Stimulated activated naive B cell treated with anti-CD40 and anti-IgM and Interleukin-4, amounts not matched to agents 10 μg/mL and 1 μg/mL and 100 μg/mL, for 72 hours (primary cell): ENCODE data around the gene CLEC3A.

Source experiments
- ATAC-seq, 2 donors: fragments of 150-1000 bp; cut with Tn5 transposase; replicated peaks; 2 replicates each; pipeline ENCODE4 v1.10.0; 2021; ENCODE audit warnings: moderate library complexity in 1 of 2
- DNase-seq: peaks from one replicate; pipeline ENCODE4 v3.0.0; 2021
- H3K27ac Mint-ChIP-seq: one replicate; pipeline ENCODE4 v1.8.0; 2022; ENCODE audit warnings: mild to moderate bottlenecking, mixed read lengths
- H3K27me3 Mint-ChIP-seq, 2 donors: one replicate each; pipeline ENCODE4 v1.8.0; 2022; ENCODE audit warnings: mixed read lengths in 2 of 2
- H3K36me3 Mint-ChIP-seq, 2 donors: one replicate each; pipeline ENCODE4 v1.8.0; 2022; ENCODE audit warnings: mixed read lengths in 2 of 2, mild to moderate bottlenecking in 1 of 2
- H3K4me1 Mint-ChIP-seq, 2 donors: one replicate each; pipeline ENCODE4 v1.8.0; 2022; ENCODE audit warnings: mixed read lengths in 2 of 2, mild to moderate bottlenecking in 1 of 2
- H3K4me3 Mint-ChIP-seq, 2 donors: one replicate each; pipeline ENCODE4 v1.8.0; 2022; ENCODE audit warnings: mild to moderate bottlenecking in 2 of 2, mixed read lengths in 2 of 2, moderate library complexity in 1 of 2
- H3K9me3 Mint-ChIP-seq, 2 donors: one replicate each; pipeline ENCODE4 v1.8.0; 2022; ENCODE audit warnings: mixed read lengths in 2 of 2, mild to moderate bottlenecking in 1 of 2

Gene CLEC3A

GRCh38 chr16:78001451-78002025, 20.8 kb upstream of the CLEC3A start:
- no peaks in the 10 kb centered on the region for H3K36me3 Mint-ChIP-seq

GRCh38 chr16:78002915-78003538, 19.3 kb upstream of the CLEC3A start:
- Mint-ChIP-seq H3K4me3 (no peak overlapping the region), H3K4me1 (peaks cover 0 to 6% of the 10 kb centered on the region in 2 donors), H3K36me3 (no peaks in the 10 kb centered on the region), H3K9me3 (peaks cover 0 to 1% of the 10 kb centered on the region in 2 donors), H3K27ac (no peak overlapping the region), H3K27me3 (peaks cover 13 to 21% of the 10 kb centered on the region in 2 donors)
- DNase-seq, result peak; percentile 69
- peak; percentile 96 to 97 for ATAC-seq

More at GRCh38 chr16:78001451-78002025, 20.8 kb upstream of the CLEC3A start:
- DNase-seq (no peak), ATAC-seq (no peak)
- Mint-ChIP-seq H3K27ac (no peak overlapping the region), H3K9me3 (peaks cover 0 to 7% of the 10 kb centered on the region in 2 donors), H3K27me3 (peaks cover 13 to 21% of the 10 kb centered on the region in 2 donors), H3K4me3 (no peak overlapping the region), H3K4me1 (peaks cover 0 to 6% of the 10 kb centered on the region in 2 donors)

- Mint-ChIP-seq H3K27ac (no peak overlapping the region), H3K36me3 (no peaks in the 10 kb centered on the region), H3K4me3 (no peak overlapping the region), H3K27me3 (peaks cover 8 to 14% of the 10 kb centered on the region in 2 donors), H3K4me1 (peaks cover 0 to 6% of the 10 kb centered on the region in 2 donors), H3K9me3 (peaks cover 0 to 1% of the 10 kb centered on the region in 2 donors)
- no peak for DNase-seq
- ATAC-seq, result no peak
These were observed 17.8 kb upstream of the CLEC3A start for GRCh38 chr16:78004517-78004916.

GRCh38 chr16:78005881-78006280, 16.5 kb upstream of the CLEC3A start:
- no peaks in the 10 kb centered on the region for H3K36me3 Mint-ChIP-seq
- no peaks in the 10 kb centered on the region for H3K9me3 Mint-ChIP-seq
- peaks cover 12 to 18% of the 10 kb centered on the region in 2 donors for H3K27me3 Mint-ChIP-seq
- H3K27ac Mint-ChIP-seq, result no peak overlapping the region
- H3K4me3 Mint-ChIP-seq, result no peak overlapping the region
- ATAC-seq (no peak), DNase-seq (no peak)
- peaks cover 0 to 6% of the 10 kb centered on the region in 2 donors for H3K4me1 Mint-ChIP-seq

- peaks cover 15 to 22% of the 10 kb centered on the region in 2 donors for H3K27me3 Mint-ChIP-seq
- no peak overlapping the region for H3K27ac Mint-ChIP-seq
- no peak overlapping the region for H3K4me3 Mint-ChIP-seq
- peaks cover 0 to 6% of the 10 kb centered on the region in 2 donors for H3K4me1 Mint-ChIP-seq
- ATAC-seq, result no peak
- H3K9me3 Mint-ChIP-seq, result no peaks in the 10 kb centered on the region
- H3K36me3 Mint-ChIP-seq, result no peaks in the 10 kb centered on the region
- no peak for DNase-seq
These were observed 15.2 kb upstream of the CLEC3A start for GRCh38 chr16:78007121-78007520.

- peaks cover 0 to 3% of the 10 kb centered on the region in 2 donors for H3K9me3 Mint-ChIP-seq
- H3K4me1 Mint-ChIP-seq, result no peaks in the 10 kb centered on the region
- H3K36me3 Mint-ChIP-seq, result no peaks in the 10 kb centered on the region
- no peak for DNase-seq
- no peak overlapping the region for H3K27ac Mint-ChIP-seq
- no peak overlapping the region for H3K4me3 Mint-ChIP-seq
- peaks cover 3 to 24% of the 10 kb centered on the region in 2 donors for H3K27me3 Mint-ChIP-seq
- no peak for ATAC-seq
These were observed 1.8 kb downstream of the CLEC3A start for GRCh38 chr16:78024159-78024558.

GRCh38 chr16:78025631-78026030, 3.3 kb downstream of the CLEC3A start:
- Mint-ChIP-seq H3K27me3 (peaks cover 3 to 20% of the 10 kb centered on the region in 2 donors), H3K27ac (no peak overlapping the region), H3K9me3 (peaks cover 0 to 2% of the 10 kb centered on the region in 2 donors), H3K4me1 (no peaks in the 10 kb centered on the region), H3K36me3 (no peaks in the 10 kb centered on the region), H3K4me3 (no peak overlapping the region)
- DNase-seq, result no peak
- no peak for ATAC-seq

- no peak overlapping the region for H3K27ac Mint-ChIP-seq
- H3K4me3 Mint-ChIP-seq, result no peak overlapping the region
- H3K36me3 Mint-ChIP-seq, result no peaks in the 10 kb centered on the region
- no peak for ATAC-seq
- H3K27me3 Mint-ChIP-seq, result peaks cover 6 to 28% of the 10 kb centered on the region in 2 donors
- no peaks in the 10 kb centered on the region for H3K4me1 Mint-ChIP-seq
- peaks cover 0 to 2% of the 10 kb centered on the region in 2 donors for H3K9me3 Mint-ChIP-seq
- no peak for DNase-seq
These were observed 5.7 kb downstream of the CLEC3A start for GRCh38 chr16:78028018-78028417.

GRCh38 chr16:78034530-78034929, 12.2 kb downstream of the CLEC3A start:
- Mint-ChIP-seq H3K4me3 (no peak overlapping the region), H3K4me1 (peaks cover 0 to 4% of the 10 kb centered on the region in 2 donors)
- ATAC-seq, result no peak

GRCh38 chr16:78035012-78035411, 12.7 kb downstream of the CLEC3A start:
- DNase-seq (no peak), ATAC-seq (no peak)
- H3K4me1 Mint-ChIP-seq, result peaks cover 0 to 4% of the 10 kb centered on the region in 2 donors
- H3K27me3 Mint-ChIP-seq, result peaks cover 11 to 23% of the 10 kb centered on the region in 2 donors
- H3K27ac Mint-ChIP-seq, result no peak overlapping the region
- no peaks in the 10 kb centered on the region for H3K36me3 Mint-ChIP-seq
- H3K4me3 Mint-ChIP-seq, result no peak overlapping the region
- no peaks in the 10 kb centered on the region for H3K9me3 Mint-ChIP-seq

More at GRCh38 chr16:78034530-78034929, 12.2 kb downstream of the CLEC3A start:
- H3K27me3 Mint-ChIP-seq, result peaks cover 11 to 23% of the 10 kb centered on the region in 2 donors
- H3K27ac Mint-ChIP-seq, result no peak overlapping the region
- no peaks in the 10 kb centered on the region for H3K9me3 Mint-ChIP-seq
- no peaks in the 10 kb centered on the region for H3K36me3 Mint-ChIP-seq
- DNase-seq, result no peak

- Mint-ChIP-seq H3K27ac (no peak overlapping the region), H3K36me3 (no peaks in the 10 kb centered on the region), H3K9me3 (no peaks in the 10 kb centered on the region), H3K4me3 (no peak overlapping the region), H3K27me3 (peaks cover 7 to 27% of the 10 kb centered on the region in 2 donors), H3K4me1 (no peaks in the 10 kb centered on the region)
- DNase-seq (no peak), ATAC-seq (no peak)
These were observed 18.0 kb downstream of the CLEC3A start for GRCh38 chr16:78040396-78040795.

- Mint-ChIP-seq H3K36me3 (no peaks in the 10 kb centered on the region), H3K4me1 (no peaks in the 10 kb centered on the region), H3K4me3 (no peak overlapping the region), H3K27ac (no peak overlapping the region), H3K9me3 (no peaks in the 10 kb centered on the region), H3K27me3 (peaks cover 30 to 31% of the 10 kb centered on the region in 2 donors)
- DNase-seq (no peak), ATAC-seq (peak; percentile 18 to 49)
These were observed 23.7 kb downstream of the CLEC3A start for GRCh38 chr16:78045865-78046581.

GRCh38 chr16:78048319-78048718, 26.0 kb downstream of the CLEC3A start:
- ATAC-seq (no peak), DNase-seq (no peak)
- Mint-ChIP-seq H3K4me3 (no peak overlapping the region), H3K36me3 (no peaks in the 10 kb centered on the region), H3K4me1 (no peaks in the 10 kb centered on the region), H3K9me3 (no peaks in the 10 kb centered on the region), H3K27me3 (peaks cover 28 to 29% of the 10 kb centered on the region in 2 donors), H3K27ac (no peak overlapping the region)

- Mint-ChIP-seq H3K9me3 (no peaks in the 10 kb centered on the region), H3K36me3 (no peaks in the 10 kb centered on the region), H3K27me3 (peaks cover 16 to 24% of the 10 kb centered on the region in 2 donors), H3K4me1 (no peaks in the 10 kb centered on the region), H3K27ac (no peak overlapping the region), H3K4me3 (no peak overlapping the region)
- DNase-seq, result no peak
- ATAC-seq, result no peak
These were observed 28.5 kb downstream of the CLEC3A start for GRCh38 chr16:78050734-78051400.
